Epithelial cell of proximal tubule (primary cell): Measurements from ENCODE around the gene TAS2R16. TPM values are rescaled to one million over a fixed set of nuclear protein-coding genes. Genes with fewer than 3 reads are reported as not detected.

ENCODE experiments used
- DNase-seq: peaks from one replicate; pipeline ENCODE4 v3.0.0-alpha.2; 2011; ENCODE audit warnings: low read depth
- H3K4me3 ChIP-seq: 2 replicates; pipeline ENCODE4 v1.5.1; 2011; ENCODE audit warnings: low read depth, mild to moderate bottlenecking, low read length
- total RNA-seq: library from RNA; depleted of rRNA; stranded (reverse); fragments of >200 nt; gene quantifications from 2 replicates; pipeline ENCODE4 v1.2.3, GENCODE V29; 2015
- TF ChIP-seq, protein P1 (sequence below): conservative IDR thresholded peaks from 2 replicates; pipeline ENCODE4 v1.5.1; 2012; ENCODE audit warnings: low read depth, mild to moderate bottlenecking, low read length

TAS2R16 gene, protein sequence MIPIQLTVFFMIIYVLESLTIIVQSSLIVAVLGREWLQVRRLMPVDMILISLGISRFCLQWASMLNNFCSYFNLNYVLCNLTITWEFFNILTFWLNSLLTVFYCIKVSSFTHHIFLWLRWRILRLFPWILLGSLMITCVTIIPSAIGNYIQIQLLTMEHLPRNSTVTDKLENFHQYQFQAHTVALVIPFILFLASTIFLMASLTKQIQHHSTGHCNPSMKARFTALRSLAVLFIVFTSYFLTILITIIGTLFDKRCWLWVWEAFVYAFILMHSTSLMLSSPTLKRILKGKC
- total RNA-seq, result not detected in 2 replicates

DNA sequence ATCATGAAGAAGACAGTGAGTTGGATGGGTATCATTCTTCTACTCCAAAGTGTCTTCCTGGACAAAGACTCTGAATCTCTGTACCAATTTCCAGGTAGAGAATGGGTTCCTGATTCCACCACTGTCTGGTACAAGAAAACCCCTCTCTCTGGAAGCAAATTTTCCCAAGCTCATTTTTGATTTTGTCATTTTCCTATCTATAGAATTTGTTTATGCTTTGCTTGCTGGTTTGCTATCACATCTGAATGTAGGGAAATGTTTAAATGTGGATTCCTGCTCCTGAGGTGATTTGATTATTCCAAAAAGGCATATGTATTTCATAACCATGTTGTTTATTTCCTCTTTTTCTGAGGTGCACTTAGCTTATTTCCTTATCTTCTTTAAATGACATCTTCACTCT lies at the start of gene TAS2R16:
TAS2R16 (minus strand) TSS at position 101 of the 400 bp plus-strand sequence; CDS start at position 35, 66 bp downstream.
- no peak for DNase-seq

DNA sequence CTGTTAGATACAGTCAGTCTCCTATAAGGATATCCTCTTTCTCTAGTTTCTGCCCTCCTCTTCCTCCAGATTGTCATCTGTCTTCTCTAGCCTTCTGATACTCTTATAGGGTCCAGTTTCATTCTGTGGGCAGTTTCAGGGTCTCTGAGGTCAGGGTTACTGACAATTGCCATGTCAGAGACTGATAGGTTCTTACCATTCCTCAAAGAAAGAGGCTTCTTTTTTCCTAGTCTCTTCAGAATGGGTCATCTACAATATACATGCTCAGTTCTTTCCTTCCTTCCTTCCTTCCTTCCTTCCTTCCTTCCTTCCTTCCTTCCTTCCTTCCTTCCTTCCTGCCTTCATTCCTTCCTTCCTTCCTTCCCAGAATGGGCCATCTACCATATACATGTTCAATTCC lies 48.1 kb upstream of the TAS2R16 start:
- TF ChIP-seq, protein P1, sequence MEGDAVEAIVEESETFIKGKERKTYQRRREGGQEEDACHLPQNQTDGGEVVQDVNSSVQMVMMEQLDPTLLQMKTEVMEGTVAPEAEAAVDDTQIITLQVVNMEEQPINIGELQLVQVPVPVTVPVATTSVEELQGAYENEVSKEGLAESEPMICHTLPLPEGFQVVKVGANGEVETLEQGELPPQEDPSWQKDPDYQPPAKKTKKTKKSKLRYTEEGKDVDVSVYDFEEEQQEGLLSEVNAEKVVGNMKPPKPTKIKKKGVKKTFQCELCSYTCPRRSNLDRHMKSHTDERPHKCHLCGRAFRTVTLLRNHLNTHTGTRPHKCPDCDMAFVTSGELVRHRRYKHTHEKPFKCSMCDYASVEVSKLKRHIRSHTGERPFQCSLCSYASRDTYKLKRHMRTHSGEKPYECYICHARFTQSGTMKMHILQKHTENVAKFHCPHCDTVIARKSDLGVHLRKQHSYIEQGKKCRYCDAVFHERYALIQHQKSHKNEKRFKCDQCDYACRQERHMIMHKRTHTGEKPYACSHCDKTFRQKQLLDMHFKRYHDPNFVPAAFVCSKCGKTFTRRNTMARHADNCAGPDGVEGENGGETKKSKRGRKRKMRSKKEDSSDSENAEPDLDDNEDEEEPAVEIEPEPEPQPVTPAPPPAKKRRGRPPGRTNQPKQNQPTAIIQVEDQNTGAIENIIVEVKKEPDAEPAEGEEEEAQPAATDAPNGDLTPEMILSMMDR, result no peak
- H3K4me3 ChIP-seq, result no peak overlapping the region
- no peak for DNase-seq

More for the DNA sequence above, at the start of gene TAS2R16:
- TF ChIP-seq, protein P1, result no peak
- no peak within 1 kb of the TSS for H3K4me3 ChIP-seq

DNA sequence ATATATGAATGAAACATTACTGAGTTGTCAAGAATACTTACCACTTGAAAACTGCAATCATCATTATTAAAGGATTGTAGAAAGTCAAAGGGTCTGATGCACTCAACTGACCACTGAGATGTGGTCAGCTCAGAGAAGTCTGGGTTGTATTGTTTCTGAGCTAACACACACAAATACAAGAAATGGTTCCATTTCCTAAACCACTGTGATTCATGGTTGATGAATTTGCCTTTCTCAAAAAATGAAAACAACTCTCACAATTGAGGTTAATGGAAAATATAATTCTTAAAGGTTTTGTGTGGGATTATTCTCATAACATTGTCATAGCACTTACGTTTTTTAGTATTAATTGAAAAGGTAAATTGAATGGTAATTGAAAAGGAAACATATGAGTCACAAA lies 45.6 kb upstream of the TAS2R16 start:
- H3K4me3 ChIP-seq, result no peak overlapping the region
- DNase-seq, result peak; percentile 10
- TF ChIP-seq, protein P1, result no peak

DNA sequence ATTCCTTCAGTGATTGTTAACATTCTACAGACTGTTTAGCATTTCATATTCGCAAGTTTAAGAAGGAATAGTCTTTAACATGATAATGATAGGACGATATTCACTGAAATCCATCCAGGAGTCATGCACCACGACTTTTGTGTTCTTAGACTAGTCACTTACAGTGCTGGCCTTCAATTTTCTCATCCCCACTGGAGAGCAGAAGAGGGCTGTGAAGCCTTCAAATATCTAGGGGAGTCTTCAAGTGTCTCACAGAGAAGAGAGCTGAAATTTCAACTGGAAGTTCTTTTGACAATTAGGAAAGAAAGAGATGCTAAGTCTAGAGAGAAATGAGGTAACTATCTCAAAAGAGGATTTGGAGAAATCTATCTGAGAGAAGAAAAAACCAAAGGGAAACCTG lies 43.8 kb upstream of the TAS2R16 start:
- TF ChIP-seq, protein P1, result no peak
- DNase-seq, result no peak

DNA sequence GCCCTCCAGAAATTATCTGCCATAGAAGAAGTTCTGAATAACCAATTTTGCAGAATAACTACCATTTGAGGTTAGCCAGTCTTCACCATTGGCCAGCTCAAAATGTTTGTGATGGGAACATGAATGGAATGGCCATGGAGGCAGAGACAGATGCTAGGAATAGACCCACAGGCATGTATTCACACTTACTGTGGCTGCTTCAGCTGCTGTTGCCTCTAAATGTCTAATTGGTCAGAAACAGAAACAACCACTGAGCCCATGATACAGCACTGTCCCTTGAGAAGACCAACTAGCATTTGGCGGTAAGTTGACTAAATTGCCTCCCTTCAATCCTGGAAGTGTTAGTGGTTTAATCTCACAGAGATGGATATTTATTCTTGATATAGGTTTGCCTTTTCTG lies 38.6 kb upstream of the TAS2R16 start:
- TF ChIP-seq, protein P1, result no peak
- H3K4me3 ChIP-seq, result no peak overlapping the region
- no peak for DNase-seq

More for the DNA sequence above, 43.8 kb upstream of the TAS2R16 start:
- no peak overlapping the region for H3K4me3 ChIP-seq

DNA sequence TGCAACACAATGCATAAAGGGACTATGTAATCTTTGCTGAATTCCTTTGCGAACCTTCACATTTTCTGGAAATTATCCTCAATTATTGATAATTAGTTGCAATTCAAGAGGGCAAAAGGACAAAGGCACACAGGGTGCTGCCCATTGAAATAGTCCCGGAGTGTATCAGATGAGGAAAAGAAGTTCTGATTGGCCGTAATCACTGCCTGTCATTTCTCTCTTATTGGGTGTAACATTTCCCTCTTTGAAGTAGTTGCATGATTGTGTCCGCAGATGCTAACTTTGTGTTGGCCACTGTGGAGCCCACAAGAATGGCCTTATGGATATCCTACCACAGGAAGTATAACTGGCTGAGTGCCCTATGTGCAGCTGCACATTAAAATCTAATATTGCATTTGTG lies 35.1 kb upstream of the TAS2R16 start:
- TF ChIP-seq, protein P1, result no peak
- DNase-seq, result no peak
- no peak overlapping the region for H3K4me3 ChIP-seq

DNA sequence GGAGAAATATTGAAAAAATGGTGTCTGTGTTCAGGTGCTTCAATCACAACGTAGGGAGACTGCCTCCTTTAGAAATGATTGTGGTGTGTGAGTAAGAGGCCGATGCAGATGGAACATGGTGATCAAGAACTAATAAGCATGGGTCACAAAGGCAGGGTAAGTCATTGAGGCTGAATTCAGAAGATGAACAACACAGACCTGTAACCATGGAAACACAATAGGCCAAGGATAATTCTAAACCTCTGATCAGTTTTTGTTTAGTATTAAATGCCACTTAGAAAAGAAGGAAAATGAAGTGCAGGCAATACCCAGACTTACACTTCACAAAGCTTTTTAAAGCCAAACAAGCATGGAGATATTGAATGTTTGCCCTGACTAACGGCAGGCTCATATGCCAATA lies 32.8 kb upstream of the TAS2R16 start:
- TF ChIP-seq, protein P1, result no peak
- no peak for DNase-seq
- H3K4me3 ChIP-seq, result no peak overlapping the region
